ENCODE results near the gene FEZ2.
A peak's percentile ranks its signal among the peaks of the same experiment; 100 is the strongest.
"Not testable (repeated sequence)": the region's sequence is repeated elsewhere in the genome, so short reads cannot be mapped to it uniquely, and the experiment has no call there.

FEZ2 gene

DNA sequence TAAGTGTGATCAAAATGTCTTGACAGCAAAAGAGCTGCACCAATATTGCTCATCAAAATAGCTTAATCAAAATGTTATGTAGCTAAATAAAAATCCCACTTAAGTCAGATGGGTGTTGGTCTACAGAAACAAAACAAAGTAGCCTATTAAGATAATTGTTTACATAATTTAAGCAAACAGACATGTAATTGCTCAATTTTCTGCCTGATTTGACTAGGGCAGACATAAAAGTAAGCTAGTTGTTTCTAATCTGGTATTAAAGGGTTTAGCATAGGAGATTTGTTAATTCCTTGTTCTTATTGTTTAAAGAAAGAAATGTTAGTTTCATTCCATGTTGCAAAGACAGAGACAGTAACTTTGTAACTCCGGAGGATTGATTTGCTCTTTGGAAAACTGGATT lies 11.5 kb upstream of the FEZ2 start:
- Histone ChIP-seq H3K9ac (ENCODE audit: low read length) (no peak overlapping the region), H3K27ac (ENCODE audit: low read depth, low read length) (no peak overlapping the region), H3K36me3 (ENCODE audit: control insufficient read depth, insufficient read depth, low read length) (no peaks in the 10 kb centered on the region), H3K4me1 (ENCODE audit: control insufficient read depth, insufficient read depth, low read length) (no peaks in the 10 kb centered on the region), H3K27me3 (ENCODE audit: control insufficient read depth, insufficient read depth, low read length) (no peaks in the 10 kb centered on the region), H3K4me3 (ENCODE audit: low read length) (no peak overlapping the region)

DNA sequence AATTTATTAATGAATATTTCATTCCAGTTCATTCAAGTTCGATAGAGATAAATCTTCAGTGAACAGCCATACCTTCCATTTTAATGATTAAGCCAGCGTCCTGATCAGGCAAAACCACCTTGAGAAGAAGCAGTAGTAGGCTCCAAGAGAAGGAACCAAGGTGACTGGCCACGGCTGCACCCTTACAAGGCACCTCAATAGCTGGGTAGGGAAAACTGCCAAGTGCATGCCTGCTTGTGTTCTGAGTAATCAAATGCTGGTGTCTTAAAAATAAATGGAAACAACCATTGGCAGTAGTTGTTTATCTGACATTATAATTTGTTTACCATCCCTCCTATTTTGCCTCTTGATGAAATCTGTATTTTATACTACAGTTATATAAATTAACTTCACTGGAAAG lies 10.0 kb upstream of the FEZ2 start:
- H3K4me3 ChIP-seq (ENCODE audit: low read length), result no peak overlapping the region
- no peak overlapping the region for H3K27ac ChIP-seq (ENCODE audit: low read depth, low read length)
- H3K4me1 ChIP-seq (ENCODE audit: control insufficient read depth, insufficient read depth, low read length), result no peaks in the 10 kb centered on the region
- no peaks in the 10 kb centered on the region for H3K36me3 ChIP-seq (ENCODE audit: control insufficient read depth, insufficient read depth, low read length)
- H3K27me3 ChIP-seq (ENCODE audit: control insufficient read depth, insufficient read depth, low read length), result no peaks in the 10 kb centered on the region
- no peak overlapping the region for H3K9ac ChIP-seq (ENCODE audit: low read length)

DNA sequence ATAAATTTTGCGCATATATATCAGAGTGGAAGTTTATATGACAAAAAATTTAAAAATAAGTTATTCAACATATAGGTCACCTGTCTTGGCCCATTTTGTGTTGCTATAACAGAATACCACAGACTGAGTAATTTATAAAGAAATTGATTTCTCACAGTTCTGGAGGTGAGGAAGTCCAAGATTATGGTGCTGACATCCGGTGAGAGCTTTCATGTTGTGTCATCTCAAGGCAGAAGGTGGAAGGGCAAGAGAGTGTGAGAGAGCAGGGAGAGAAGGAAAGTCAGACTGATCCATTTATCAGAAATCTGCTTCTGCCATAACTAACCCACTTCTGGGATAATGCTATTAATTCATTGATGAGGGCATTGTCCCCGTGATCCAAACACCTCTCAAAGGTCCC lies 9.0 kb upstream of the FEZ2 start:
- no peaks in the 10 kb centered on the region for H3K4me1 ChIP-seq (ENCODE audit: control insufficient read depth, insufficient read depth, low read length)
- no peak overlapping the region for H3K4me3 ChIP-seq (ENCODE audit: low read length)
- no peaks in the 10 kb centered on the region for H3K27me3 ChIP-seq (ENCODE audit: control insufficient read depth, insufficient read depth, low read length)
- H3K36me3 ChIP-seq (ENCODE audit: control insufficient read depth, insufficient read depth, low read length), result no peaks in the 10 kb centered on the region
- no peak overlapping the region for H3K27ac ChIP-seq (ENCODE audit: low read depth, low read length)
- H3K9ac ChIP-seq (ENCODE audit: low read length), result no peak overlapping the region

DNA sequence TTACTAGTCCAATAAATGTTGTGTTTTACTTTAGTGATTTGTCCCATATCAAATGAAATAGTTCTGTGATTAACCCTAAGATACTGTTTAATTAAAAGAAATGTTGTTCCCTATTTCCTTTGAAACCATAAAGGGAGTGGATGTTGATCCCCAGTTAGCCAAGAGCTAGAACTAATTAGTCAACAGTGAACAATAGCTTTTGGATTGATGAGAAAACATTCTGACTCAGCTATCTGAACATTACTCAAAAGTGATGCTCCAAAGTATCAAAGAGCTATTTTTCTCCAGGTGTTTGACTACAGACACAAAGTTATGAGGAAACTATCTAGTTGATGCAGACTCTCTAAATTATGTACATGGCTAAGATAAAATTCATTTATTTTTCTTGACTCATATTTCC lies 7.3 kb upstream of the FEZ2 start:
- Histone ChIP-seq H3K4me1 (ENCODE audit: control insufficient read depth, insufficient read depth, low read length) (no peaks in the 10 kb centered on the region), H3K27me3 (ENCODE audit: control insufficient read depth, insufficient read depth, low read length) (no peaks in the 10 kb centered on the region), H3K27ac (ENCODE audit: low read depth, low read length) (no peak overlapping the region), H3K36me3 (ENCODE audit: control insufficient read depth, insufficient read depth, low read length) (no peaks in the 10 kb centered on the region), H3K9ac (ENCODE audit: low read length) (no peak overlapping the region), H3K4me3 (ENCODE audit: low read length) (no peak overlapping the region)

DNA sequence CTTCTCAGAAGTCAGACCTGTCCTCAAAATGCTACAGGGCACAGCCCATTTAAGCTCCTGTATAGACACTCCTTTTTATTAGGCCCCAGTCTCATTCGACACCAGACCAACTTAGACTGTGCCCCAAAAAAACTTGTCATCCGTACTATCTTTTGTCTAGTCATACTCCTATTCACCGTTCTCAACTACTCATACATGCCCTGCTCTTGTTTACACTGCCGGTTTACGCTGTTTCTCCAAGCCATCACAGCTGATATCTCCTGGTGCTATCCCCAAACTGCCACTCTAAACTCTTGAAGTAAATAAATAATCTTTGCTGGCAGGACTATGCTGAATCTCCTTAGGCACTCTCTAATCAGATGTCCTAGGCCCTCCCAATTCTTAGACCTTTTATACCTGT lies 5.7 kb upstream of the FEZ2 start:
- not testable (repeated sequence) for H3K27me3 ChIP-seq (ENCODE audit: control insufficient read depth, insufficient read depth, low read length); H3K4me3 ChIP-seq (ENCODE audit: low read length); H3K4me1 ChIP-seq (ENCODE audit: control insufficient read depth, insufficient read depth, low read length); H3K36me3 ChIP-seq (ENCODE audit: control insufficient read depth, insufficient read depth, low read length); H3K9ac ChIP-seq (ENCODE audit: low read length); H3K27ac ChIP-seq (ENCODE audit: low read depth, low read length)

DNA sequence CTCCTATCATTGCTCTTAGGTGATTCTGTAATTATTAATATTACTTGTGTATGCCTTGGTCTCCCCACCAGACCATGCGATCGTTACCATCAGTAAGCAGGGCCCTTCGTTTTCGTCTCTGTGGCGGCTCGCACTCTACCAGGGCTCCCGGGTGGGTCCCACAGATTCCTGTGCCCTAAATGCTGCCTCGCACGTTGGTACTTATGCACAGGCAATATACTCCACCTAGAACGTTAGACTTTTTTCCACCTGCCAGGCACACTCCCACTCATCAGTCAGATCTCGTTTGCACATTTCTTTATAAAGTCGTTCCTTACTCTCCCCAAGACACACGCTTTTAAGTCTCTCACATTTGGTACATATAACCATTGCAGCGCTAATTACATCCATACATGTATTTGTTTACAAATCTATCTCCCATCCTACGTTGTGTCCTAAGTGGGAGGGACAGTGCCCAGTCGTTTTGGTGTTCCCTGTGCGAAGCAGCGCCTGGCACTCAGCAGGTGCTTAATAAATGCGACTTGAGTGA lies 901 bp downstream of the FEZ2 start:
- H3K27me3 ChIP-seq (ENCODE audit: control insufficient read depth, insufficient read depth, low read length), result no peaks in the 10 kb centered on the region
- H3K9ac ChIP-seq (ENCODE audit: low read length), result peak overlapping the region; percentile 70
- H3K4me3 ChIP-seq (ENCODE audit: low read length), result peak overlapping the region; percentile 90
- no peaks in the 10 kb centered on the region for H3K36me3 ChIP-seq (ENCODE audit: control insufficient read depth, insufficient read depth, low read length)
- H3K27ac ChIP-seq (ENCODE audit: low read depth, low read length), result no peak overlapping the region
- H3K4me1 ChIP-seq (ENCODE audit: control insufficient read depth, insufficient read depth, low read length), result peaks cover 10% of the 10 kb centered on the region

DNA sequence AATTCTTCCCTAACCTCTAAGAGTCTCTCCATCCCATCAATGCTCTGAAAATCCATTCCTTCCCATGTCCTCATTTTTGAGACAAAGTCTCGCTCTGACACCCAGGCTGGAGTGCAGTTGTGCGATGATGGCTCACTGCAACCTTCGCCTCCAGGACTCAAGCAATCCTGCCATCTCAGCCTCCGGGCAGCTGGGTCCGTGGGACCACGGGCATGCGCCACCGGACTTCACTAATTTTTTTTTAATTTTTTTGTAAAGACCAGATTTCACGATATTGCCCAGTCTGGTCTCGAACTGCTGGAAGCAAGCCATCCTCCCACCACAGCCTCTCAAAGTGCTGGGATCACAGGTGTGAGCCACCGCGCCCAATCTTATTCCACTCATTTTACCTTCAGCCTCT lies 1.6 kb downstream of the FEZ2 start:
- Histone ChIP-seq H3K27ac (ENCODE audit: low read depth, low read length) (no peak overlapping the region), H3K9ac (ENCODE audit: low read length) (no peak overlapping the region), H3K4me3 (ENCODE audit: low read length) (peak overlapping the region; percentile 90), H3K4me1 (ENCODE audit: control insufficient read depth, insufficient read depth, low read length) (peaks cover 10% of the 10 kb centered on the region), H3K36me3 (ENCODE audit: control insufficient read depth, insufficient read depth, low read length) (no peaks in the 10 kb centered on the region), H3K27me3 (ENCODE audit: control insufficient read depth, insufficient read depth, low read length) (no peaks in the 10 kb centered on the region)

DNA sequence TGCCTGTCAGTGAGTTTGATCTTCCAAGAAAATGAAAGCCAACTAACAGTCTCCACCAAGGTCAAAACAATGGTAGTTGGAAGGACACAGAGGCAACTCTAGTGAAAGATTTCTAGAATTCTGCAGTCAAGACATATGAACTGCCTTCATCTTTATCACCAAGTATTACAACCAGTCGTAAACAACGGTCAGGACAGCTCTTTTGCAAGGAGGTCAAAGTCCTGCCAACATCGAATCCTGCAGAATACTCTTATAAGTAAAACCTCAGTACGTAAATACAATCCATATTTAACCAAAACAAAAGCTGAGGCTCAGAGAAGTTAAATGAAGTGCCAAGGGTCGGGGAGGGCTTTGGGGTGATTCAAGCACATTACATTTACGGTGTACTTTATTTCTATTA lies 3.1 kb downstream of the FEZ2 start:
- Histone ChIP-seq H3K36me3 (ENCODE audit: control insufficient read depth, insufficient read depth, low read length) (no peaks in the 10 kb centered on the region), H3K27ac (ENCODE audit: low read depth, low read length) (peak overlapping the region; percentile 10), H3K4me3 (ENCODE audit: low read length) (no peak overlapping the region), H3K27me3 (ENCODE audit: control insufficient read depth, insufficient read depth, low read length) (no peaks in the 10 kb centered on the region), H3K4me1 (ENCODE audit: control insufficient read depth, insufficient read depth, low read length) (peaks cover 10% of the 10 kb centered on the region), H3K9ac (ENCODE audit: low read length) (no peak overlapping the region)

DNA sequence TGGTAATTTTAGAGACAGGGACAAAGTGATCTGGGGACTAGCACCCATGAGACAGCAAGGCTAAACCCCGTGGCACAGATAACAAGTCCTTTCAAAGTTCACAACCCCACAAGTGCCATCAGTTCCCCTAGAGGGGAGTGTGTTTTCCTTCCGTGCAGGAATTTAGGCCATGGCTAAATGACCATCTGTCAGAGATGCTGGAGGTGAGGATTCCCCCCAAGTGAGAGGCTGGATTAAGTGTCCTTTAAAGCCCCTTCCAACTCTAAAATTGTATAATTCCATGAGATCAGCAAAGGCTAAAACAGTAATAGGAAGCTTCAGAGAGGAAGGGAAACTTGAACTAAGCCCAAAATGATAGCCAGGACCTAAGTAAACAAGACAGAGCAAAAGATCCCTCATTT lies 8.7 kb downstream of the FEZ2 start:
- Histone ChIP-seq H3K27ac (ENCODE audit: low read depth, low read length) (no peak overlapping the region), H3K9ac (ENCODE audit: low read length) (no peak overlapping the region), H3K4me1 (ENCODE audit: control insufficient read depth, insufficient read depth, low read length) (no peaks in the 10 kb centered on the region), H3K27me3 (ENCODE audit: control insufficient read depth, insufficient read depth, low read length) (no peaks in the 10 kb centered on the region), H3K36me3 (ENCODE audit: control insufficient read depth, insufficient read depth, low read length) (no peaks in the 10 kb centered on the region), H3K4me3 (ENCODE audit: low read length) (no peak overlapping the region)

DNA sequence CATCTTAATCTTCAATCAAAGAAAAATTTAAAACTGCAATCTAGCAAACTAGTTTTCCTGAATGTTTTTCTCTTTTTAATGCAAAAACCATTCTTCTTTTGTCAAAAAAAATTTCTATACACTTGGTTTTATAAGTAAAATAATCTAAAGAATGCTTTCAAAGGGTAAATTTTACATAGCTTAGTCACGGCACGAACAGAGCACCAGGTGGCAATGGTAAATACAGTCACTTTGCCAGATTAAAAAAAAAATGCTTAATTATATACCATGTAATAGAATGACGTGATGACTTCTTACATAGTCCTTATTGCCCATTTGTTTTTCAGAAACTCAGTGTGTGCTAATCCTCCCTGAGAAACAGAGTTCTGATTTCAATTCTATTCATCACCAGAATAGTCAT lies 10.4 kb downstream of the FEZ2 start:
- Histone ChIP-seq H3K9ac (ENCODE audit: low read length) (no peak overlapping the region), H3K27ac (ENCODE audit: low read depth, low read length) (no peak overlapping the region), H3K27me3 (ENCODE audit: control insufficient read depth, insufficient read depth, low read length) (no peaks in the 10 kb centered on the region), H3K4me3 (ENCODE audit: low read length) (no peak overlapping the region), H3K4me1 (ENCODE audit: control insufficient read depth, insufficient read depth, low read length) (no peaks in the 10 kb centered on the region), H3K36me3 (ENCODE audit: control insufficient read depth, insufficient read depth, low read length) (peaks cover 4% of the 10 kb centered on the region)

DNA sequence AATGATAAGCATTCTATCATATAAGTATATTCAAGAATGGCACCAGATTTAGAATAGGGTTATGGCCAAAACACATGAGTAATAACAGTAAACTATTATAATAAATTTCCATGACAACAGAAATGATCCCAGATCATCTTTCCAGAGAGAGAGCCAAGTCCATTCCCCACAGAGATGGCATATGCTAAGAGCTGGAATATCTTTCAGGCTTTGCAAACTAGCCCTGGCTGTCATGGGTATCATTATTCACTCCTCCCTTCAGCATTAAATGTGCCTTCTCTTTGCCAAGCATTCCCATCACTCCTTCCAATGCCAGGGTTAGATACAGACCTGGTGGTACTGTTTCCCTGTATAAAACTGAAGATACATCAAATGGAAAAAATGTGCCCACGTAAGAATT lies 10.9 kb downstream of the FEZ2 start:
- H3K27me3 ChIP-seq (ENCODE audit: control insufficient read depth, insufficient read depth, low read length), result no peaks in the 10 kb centered on the region
- H3K36me3 ChIP-seq (ENCODE audit: control insufficient read depth, insufficient read depth, low read length), result peaks cover 7% of the 10 kb centered on the region
- H3K4me1 ChIP-seq (ENCODE audit: control insufficient read depth, insufficient read depth, low read length), result no peaks in the 10 kb centered on the region
- no peak overlapping the region for H3K9ac ChIP-seq (ENCODE audit: low read length)
- H3K27ac ChIP-seq (ENCODE audit: low read depth, low read length), result no peak overlapping the region
- H3K4me3 ChIP-seq (ENCODE audit: low read length), result no peak overlapping the region

DNA sequence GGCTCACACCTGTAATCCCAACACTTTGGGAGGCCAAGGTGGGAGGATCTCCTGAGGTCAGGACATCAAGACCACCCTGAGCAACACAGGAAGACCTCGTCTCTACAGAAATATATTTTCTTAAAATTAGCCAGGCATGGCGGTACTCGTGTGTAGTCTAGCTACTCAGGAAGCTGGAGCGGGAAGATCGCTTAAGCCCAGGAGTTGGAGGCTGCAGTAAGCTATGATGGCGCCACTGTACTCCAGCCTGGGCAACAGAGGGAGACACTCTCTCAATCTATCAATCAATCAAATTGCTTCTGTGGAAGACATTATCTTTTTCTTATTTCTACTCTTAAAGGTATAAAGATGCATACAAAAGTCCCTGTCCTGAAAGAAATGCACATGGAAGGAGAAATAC lies 11.3 kb downstream of the FEZ2 start:
- no peaks in the 10 kb centered on the region for H3K4me1 ChIP-seq (ENCODE audit: control insufficient read depth, insufficient read depth, low read length)
- H3K27ac ChIP-seq (ENCODE audit: low read depth, low read length), result no peak overlapping the region
- no peaks in the 10 kb centered on the region for H3K27me3 ChIP-seq (ENCODE audit: control insufficient read depth, insufficient read depth, low read length)
- peaks cover 7% of the 10 kb centered on the region for H3K36me3 ChIP-seq (ENCODE audit: control insufficient read depth, insufficient read depth, low read length)
- no peak overlapping the region for H3K4me3 ChIP-seq (ENCODE audit: low read length)
- H3K9ac ChIP-seq (ENCODE audit: low read length), result no peak overlapping the region

DNA sequence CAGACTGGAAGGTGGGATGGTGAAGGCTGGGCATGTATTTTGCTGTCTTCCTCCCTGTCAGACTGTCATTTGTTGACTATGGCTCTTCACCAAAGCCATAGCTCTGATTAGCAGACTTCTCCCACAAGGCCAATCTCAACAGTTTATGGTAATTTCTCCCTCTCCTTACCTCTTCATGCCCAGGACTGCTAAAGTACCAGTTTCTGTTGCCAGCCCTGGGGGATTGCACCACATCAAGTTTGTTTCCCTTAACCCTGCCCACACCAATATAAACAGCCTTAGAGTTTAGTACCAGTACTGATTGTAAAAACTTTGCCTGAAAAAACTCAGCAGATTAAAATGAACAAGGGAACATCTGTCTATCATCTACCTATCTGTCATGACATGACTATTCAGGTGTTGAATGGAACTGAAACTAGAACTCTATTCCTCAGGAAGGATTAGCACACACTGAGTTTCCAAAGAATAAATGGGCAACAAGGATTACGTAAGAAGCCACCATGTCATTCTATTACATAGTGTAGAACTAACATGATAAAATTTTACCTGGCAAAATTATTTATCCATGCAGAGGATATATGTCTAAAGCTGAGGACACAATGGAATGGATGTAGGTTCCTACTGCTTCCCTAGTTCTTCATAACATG lies 13.7 kb downstream of the FEZ2 start:
- H3K9ac ChIP-seq (ENCODE audit: low read length), result no peak overlapping the region
- H3K4me3 ChIP-seq (ENCODE audit: low read length), result no peak overlapping the region
- peaks cover 10% of the 10 kb centered on the region for H3K36me3 ChIP-seq (ENCODE audit: control insufficient read depth, insufficient read depth, low read length)
- no peaks in the 10 kb centered on the region for H3K27me3 ChIP-seq (ENCODE audit: control insufficient read depth, insufficient read depth, low read length)
- no peaks in the 10 kb centered on the region for H3K4me1 ChIP-seq (ENCODE audit: control insufficient read depth, insufficient read depth, low read length)
- no peak overlapping the region for H3K27ac ChIP-seq (ENCODE audit: low read depth, low read length)
